SU-DHL-6 (cell line): ENCODE measurements around the gene KCTD16.

Experiments used
- CTCF ChIP-seq: fragments of 200-600 bp; sonication (generic); IDR thresholded peaks from one replicate; pipeline ENCODE4 v1.5.1; 2017; ENCODE audit warnings: antibody characterized with exemption, mild to moderate bottlenecking, low read length, moderate library complexity; ENCODE audit not compliant: insufficient read depth, poor library complexity, severe bottlenecking
- EZH2phosphoT487 ChIP-seq: fragments of 200-600 bp; sonication (generic), shearing (Covaris generic); conservative IDR thresholded peaks from 2 replicates; pipeline ENCODE4 v1.6.1; 2018; ENCODE audit warnings: mild to moderate bottlenecking, antibody characterized with exemption, low read length, moderate library complexity, mixed read lengths

- no peak for TF ChIP-seq CTCF
- TF ChIP-seq EZH2phosphoT487: no peak
These were observed 23.5 kb downstream of the KCTD16 start for GRCh38 chr5:144194144-144194543.
